Activated naive CD8-positive, alpha-beta T cell treated with anti-CD3 and anti-CD28 coated beads, Interleukin-2, amount 10 ng/mL, durations not matched to agents 7 days and 5 days (primary cell): ENCODE data around the gene PAXX. TPM values are rescaled to one million over a fixed set of nuclear protein-coding genes. Genes with fewer than 3 reads are reported as not detected.

Source experiments
- ATAC-seq: fragments of 150-1000 bp; cut with Tn5 transposase; one replicate; pipeline ENCODE4 v1.10.0; 2021; ENCODE audit warnings: low read depth, moderate library complexity
- POLR2A ChIA-PET: fragments of 350-600 bp; sonication (Branson Sonifier 250); formaldehyde crosslinking; loops from one replicate; lab custom pipeline; 2021; ENCODE audit warnings: antibody characterized with exemption; lab: Charles Lee
- DNase-seq: peaks from one replicate; pipeline ENCODE4 v3.0.0; 2021
- H3K27ac Mint-ChIP-seq: one replicate; pipeline ENCODE4 v1.8.0; 2022; ENCODE audit warnings: mild to moderate bottlenecking, mixed read lengths
- H3K27me3 Mint-ChIP-seq: one replicate; pipeline ENCODE4 v1.8.0; 2022; ENCODE audit warnings: mild to moderate bottlenecking, moderate library complexity, mixed read lengths
- H3K36me3 Mint-ChIP-seq: one replicate; pipeline ENCODE4 v1.8.0; 2021; ENCODE audit warnings: mild to moderate bottlenecking, mixed read lengths
- H3K4me1 Mint-ChIP-seq: one replicate; pipeline ENCODE4 v1.8.0; 2021; ENCODE audit warnings: mixed read lengths
- H3K4me3 Mint-ChIP-seq: one replicate; pipeline ENCODE4 v1.8.0; 2022; ENCODE audit warnings: mild to moderate bottlenecking, moderate library complexity, mixed read lengths
- H3K9me3 Mint-ChIP-seq: one replicate; pipeline ENCODE4 v1.8.0; 2021; ENCODE audit warnings: mixed read lengths
- total RNA-seq, 2 experiments: library from RNA; stranded (reverse); gene quantifications; one replicate each; pipeline ENCODE4 v1.2.3, GENCODE V29; 2021

Gene PAXX
- total RNA-seq, 2 experiments from 2014 or later = 93.4 to 97.2 TPM

GRCh38 chr9:137009217-137009616, 17.0 kb downstream of the PAXX start:
- Mint-ChIP-seq H3K27ac (no peak overlapping the region), H3K4me1 (peaks cover 5% of the 10 kb centered on the region), H3K27me3 (peaks cover 2% of the 10 kb centered on the region), H3K9me3 (no peaks in the 10 kb centered on the region), H3K4me3 (no peak overlapping the region), H3K36me3 (no peaks in the 10 kb centered on the region)
- no peak for ATAC-seq
- POLR2A ChIA-PET = interaction anchor here (0.9 kb wide), 1 partner anchor 9 kb away, joined by 3 read pairs; no protein-coding TSS in a partner anchor
- no peak for DNase-seq

- Mint-ChIP-seq H3K4me1 (peaks cover 5% of the 10 kb centered on the region), H3K27ac (no peak overlapping the region), H3K9me3 (no peaks in the 10 kb centered on the region), H3K36me3 (no peaks in the 10 kb centered on the region), H3K4me3 (no peak overlapping the region), H3K27me3 (no peaks in the 10 kb centered on the region)
- ATAC-seq (no peak), DNase-seq (no peak)
- POLR2A ChIA-PET = interaction anchor here (0.9 kb wide), 1 partner anchor 10 kb away, joined by 3 read pairs; no protein-coding TSS in a partner anchor
Observed at GRCh38 chr9:137009938-137010732, 17.9 kb downstream of the PAXX start.

GRCh38 chr9:137011156-137011555, 18.9 kb downstream of the PAXX start:
- H3K27ac Mint-ChIP-seq = no peak overlapping the region
- H3K27me3 Mint-ChIP-seq = no peaks in the 10 kb centered on the region
- no peaks in the 10 kb centered on the region for H3K9me3 Mint-ChIP-seq
- POLR2A ChIA-PET = no interaction called here
- H3K4me3 Mint-ChIP-seq = no peak overlapping the region
- DNase-seq (no peak), ATAC-seq (no peak)
- peaks cover 4% of the 10 kb centered on the region for H3K4me1 Mint-ChIP-seq
- H3K36me3 Mint-ChIP-seq = no peaks in the 10 kb centered on the region

- H3K4me3 Mint-ChIP-seq = no peak overlapping the region
- no peak overlapping the region for H3K27ac Mint-ChIP-seq
- no peaks in the 10 kb centered on the region for H3K9me3 Mint-ChIP-seq
- POLR2A ChIA-PET = no interaction called here
- H3K36me3 Mint-ChIP-seq = peaks cover 3% of the 10 kb centered on the region
- ATAC-seq (no peak), DNase-seq (no peak)
- H3K27me3 Mint-ChIP-seq = no peaks in the 10 kb centered on the region
- no peaks in the 10 kb centered on the region for H3K4me1 Mint-ChIP-seq
Observed at GRCh38 chr9:137011907-137012675, 19.9 kb downstream of the PAXX start.

- ATAC-seq = no peak
- H3K4me1 Mint-ChIP-seq = no peaks in the 10 kb centered on the region
- H3K36me3 Mint-ChIP-seq = peaks cover 3% of the 10 kb centered on the region
- H3K27me3 Mint-ChIP-seq = no peaks in the 10 kb centered on the region
- DNase-seq = no peak
- no peak overlapping the region for H3K4me3 Mint-ChIP-seq
- no peaks in the 10 kb centered on the region for H3K9me3 Mint-ChIP-seq
- H3K27ac Mint-ChIP-seq = no peak overlapping the region
- POLR2A ChIA-PET = no interaction called here
Observed at GRCh38 chr9:137012694-137013570, 20.7 kb downstream of the PAXX start.

GRCh38 chr9:137013571-137013940, 21.3 kb downstream of the PAXX start:
- Mint-ChIP-seq H3K27ac (no peak overlapping the region), H3K27me3 (no peaks in the 10 kb centered on the region), H3K4me3 (no peak overlapping the region), H3K4me1 (no peaks in the 10 kb centered on the region), H3K36me3 (peaks cover 3% of the 10 kb centered on the region), H3K9me3 (no peaks in the 10 kb centered on the region)
- POLR2A ChIA-PET = no interaction called here
- no peak for ATAC-seq
- DNase-seq = no peak

- no peaks in the 10 kb centered on the region for H3K4me1 Mint-ChIP-seq
- H3K27me3 Mint-ChIP-seq = no peaks in the 10 kb centered on the region
- H3K4me3 Mint-ChIP-seq = no peak overlapping the region
- H3K9me3 Mint-ChIP-seq = no peaks in the 10 kb centered on the region
- POLR2A ChIA-PET = no interaction called here
- H3K36me3 Mint-ChIP-seq = peaks cover 3% of the 10 kb centered on the region
- H3K27ac Mint-ChIP-seq = no peak overlapping the region
- ATAC-seq (no peak), DNase-seq (no peak)
Observed at GRCh38 chr9:137014166-137014565, 21.9 kb downstream of the PAXX start.

- no peak overlapping the region for H3K4me3 Mint-ChIP-seq
- no peak for DNase-seq
- H3K36me3 Mint-ChIP-seq = peaks cover 3% of the 10 kb centered on the region
- H3K27me3 Mint-ChIP-seq = no peaks in the 10 kb centered on the region
- POLR2A ChIA-PET = no interaction called here
- no peaks in the 10 kb centered on the region for H3K9me3 Mint-ChIP-seq
- ATAC-seq = no peak
- no peaks in the 10 kb centered on the region for H3K4me1 Mint-ChIP-seq
- H3K27ac Mint-ChIP-seq = no peak overlapping the region
Observed at GRCh38 chr9:137014776-137015539, 22.7 kb downstream of the PAXX start.

- Mint-ChIP-seq H3K27ac (no peak overlapping the region), H3K4me1 (no peaks in the 10 kb centered on the region), H3K27me3 (no peaks in the 10 kb centered on the region), H3K36me3 (peaks cover 3% of the 10 kb centered on the region), H3K9me3 (no peaks in the 10 kb centered on the region), H3K4me3 (no peak overlapping the region)
- POLR2A ChIA-PET = interaction anchor here (0.5 kb wide), 1 partner anchor 52 kb away, joined by 5 read pairs; no protein-coding TSS in a partner anchor
- ATAC-seq (no peak), DNase-seq (no peak)
Observed at GRCh38 chr9:137015540-137015930, 23.3 kb downstream of the PAXX start.

- POLR2A ChIA-PET = interaction anchor here (0.5 kb wide), 1 partner anchor 52 kb away, joined by 5 read pairs; no protein-coding TSS in a partner anchor
- Mint-ChIP-seq H3K9me3 (no peaks in the 10 kb centered on the region), H3K36me3 (peaks cover 3% of the 10 kb centered on the region), H3K27me3 (no peaks in the 10 kb centered on the region), H3K27ac (no peak overlapping the region), H3K4me3 (no peak overlapping the region), H3K4me1 (no peaks in the 10 kb centered on the region)
- ATAC-seq = no peak
- no peak for DNase-seq
Observed at GRCh38 chr9:137015976-137016375, 23.8 kb downstream of the PAXX start.

GRCh38 chr9:137016436-137016835, 24.2 kb downstream of the PAXX start:
- no peak overlapping the region for H3K4me3 Mint-ChIP-seq
- peaks cover 3% of the 10 kb centered on the region for H3K36me3 Mint-ChIP-seq
- H3K27me3 Mint-ChIP-seq = no peaks in the 10 kb centered on the region
- H3K9me3 Mint-ChIP-seq = no peaks in the 10 kb centered on the region
- POLR2A ChIA-PET = no interaction called here
- DNase-seq (no peak), ATAC-seq (no peak)
- no peak overlapping the region for H3K27ac Mint-ChIP-seq
- H3K4me1 Mint-ChIP-seq = no peaks in the 10 kb centered on the region

GRCh38 chr9:137017071-137017470, 24.8 kb downstream of the PAXX start:
- DNase-seq = no peak
- POLR2A ChIA-PET = no interaction called here
- Mint-ChIP-seq H3K27me3 (no peaks in the 10 kb centered on the region), H3K36me3 (peaks cover 3% of the 10 kb centered on the region), H3K9me3 (no peaks in the 10 kb centered on the region), H3K4me3 (no peak overlapping the region), H3K27ac (no peak overlapping the region), H3K4me1 (no peaks in the 10 kb centered on the region)
- no peak for ATAC-seq
